ENCODE measurements around the gene DGKG. TPM values are rescaled to one million over a fixed set of nuclear protein-coding genes. Genes with fewer than 3 reads are reported as not detected.

DGKG gene
- total and polyA plus RNA-seq, 2 of the 8 experiments (the other 6 are each of a cell fraction or from before 2014, with no cell fraction given) = 0.30 to 0.48 TPM

GRCh38 chr3:186193534-186194450 is 168.2 kb downstream of the DGKG start (continued):
- no peak for TF ChIP-seq MAFK (IDR thresholded peaks at IDR 0.05; ENCODE audit: low read depth, low read length)
- TF ChIP-seq TBP (IDR thresholded peaks at IDR 0.05; ENCODE audit: low read depth, low read length) = no peak
- TF ChIP-seq GTF2F1 (IDR thresholded peaks at IDR 0.05; ENCODE audit: borderline replicate concordance, low read depth, low read length) = no peak
- no peak for TF ChIP-seq NRF1 (IDR thresholded peaks at IDR 0.05; ENCODE audit: low read depth, low read length)
- no peak for TF ChIP-seq CBX8 (IDR thresholded peaks at IDR 0.05; ENCODE audit: borderline replicate concordance, low read depth, low read length)
- peak; percentile 89 for TF ChIP-seq TCF12 (IDR thresholded peaks at IDR 0.05; ENCODE audit: low read depth, low read length)
- peak; percentile 3 to 7; a peak in 1 of 4 replicates for TF ChIP-seq RAD21 (IDR thresholded peaks at IDR 0.05 in 1 of 2, conservative IDR thresholded peaks at IDR 0.05 in 1 of 2; ENCODE audit: low read depth in 2 of 2, low read length in 2 of 2)
- no peak for TF ChIP-seq RXRA (IDR thresholded peaks at IDR 0.05; ENCODE audit: insufficient read depth, low read depth, low read length)
- TF ChIP-seq SP1 (IDR thresholded peaks at IDR 0.05; ENCODE audit: low read depth, low read length) = 0 out of 2 replicates have a peak, but pooled peaks have one; percentile 26
- no peak for TF ChIP-seq RFX5 (IDR thresholded peaks at IDR 0.05; ENCODE audit: borderline replicate concordance, low read depth, low read length)
- TF ChIP-seq SRF (IDR thresholded peaks at IDR 0.05; ENCODE audit: low read depth, low read length) = no peak
